ENCODE data around the gene MAMDC4.

DNA sequence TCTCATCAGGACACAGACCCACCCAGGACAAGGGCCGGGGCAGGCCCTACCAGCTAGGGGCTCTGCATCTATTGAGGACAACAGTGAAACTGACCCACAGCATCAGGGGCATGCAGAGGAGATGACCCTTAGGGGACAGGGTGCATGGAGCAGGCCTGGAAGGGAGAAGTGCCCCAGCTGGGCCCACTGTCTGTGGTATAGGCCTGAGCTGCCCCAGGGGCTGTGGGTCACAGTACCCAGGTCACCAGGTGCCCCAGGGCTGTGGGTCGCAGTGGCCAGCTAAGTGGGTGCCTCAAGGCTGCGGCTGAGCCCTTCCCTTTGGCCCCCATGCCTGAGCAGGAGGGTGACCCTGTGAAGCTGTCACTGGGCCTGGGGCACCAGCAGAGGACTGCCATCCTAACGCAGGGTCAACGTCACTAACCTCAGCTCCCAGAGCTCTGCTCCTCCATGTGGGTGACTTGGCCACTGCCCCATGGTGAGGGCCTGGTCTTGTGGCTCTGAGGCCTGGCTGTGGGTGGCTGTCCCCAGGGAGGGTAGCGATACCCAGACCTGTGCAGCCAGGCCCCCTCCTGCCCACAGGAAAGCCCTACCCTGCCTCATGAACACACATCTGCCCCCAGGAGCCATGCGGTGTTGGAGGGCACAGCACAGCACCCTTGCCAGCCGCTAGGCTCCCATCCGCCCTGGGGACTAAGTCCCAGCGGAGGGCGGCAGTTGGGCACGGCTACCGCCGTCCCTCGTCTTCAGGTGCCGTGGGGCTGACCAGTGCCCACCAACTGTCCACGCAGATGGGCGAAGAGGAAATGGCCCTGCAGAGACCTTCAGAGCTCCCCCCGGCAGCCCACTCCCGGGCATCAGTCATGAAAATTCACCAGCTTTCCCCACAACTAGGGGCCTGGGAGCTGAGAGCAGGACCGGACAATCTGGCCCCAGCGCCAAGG is 9.1 kb downstream of the MAMDC4 start:
- TF ChIP-seq POLR2A (IDR thresholded peaks at IDR 0.05; ENCODE audit: low read length) (peak; percentile 17), GATA1 (IDR thresholded peaks at IDR 0.05; ENCODE audit: low read depth, low read length) (no peak)

All from erythroblast (primary cell).